Endothelial cell of umbilical vein (primary cell): ENCODE results near the gene PEX10. TPM values are rescaled to one million over a fixed set of nuclear protein-coding genes. Genes with fewer than 3 reads are reported as not detected.

ENCODE experiments used
- BruUV-seq: library from RNA; stranded (reverse); fragments of 400-500 nt; replicated peaks from 2 replicates; lab custom pipeline; 2021; lab: Mats Ljungman, UMichigan
- CTCF ChIA-PET: fragments of 300-600, 350-600 bp; sonication (Branson Sonifier 250); formaldehyde crosslinking; loops from one replicate; lab custom pipeline; 2021; ENCODE audit warnings: antibody characterized with exemption, inconsistent platforms; lab: Charles Lee
- POLR2A ChIA-PET: fragments of 300-600, 350-600 bp; sonication (Branson Sonifier 250); formaldehyde crosslinking; loops from one replicate; lab custom pipeline; 2021; ENCODE audit warnings: antibody characterized with exemption, inconsistent platforms; lab: Charles Lee
- DNase-seq: peaks from one replicate; pipeline ENCODE4 v3.0.0-alpha.2; 2011; ENCODE audit warnings: low read depth, low spot score
- FAIRE-seq: peaks from 2 replicates; lab custom pipeline; 2011; peaks lifted over from hg19 to GRCh38; lab: Jason Lieb, UNC
- H2AFZ ChIP-seq: 2 replicates; pipeline ENCODE4 v1.6.0; 2012; ENCODE audit warnings: low read depth, low read length, control low read depth, inconsistent platforms
- H3K27ac ChIP-seq: 2 replicates; pipeline ENCODE4 v1.5.1; 2011; ENCODE audit warnings: low read depth, mild to moderate bottlenecking, control low read depth, low read length, moderate library complexity; ENCODE audit not compliant: insufficient read depth
- H3K27me3 ChIP-seq, 2 experiments: 2 replicates each; pipeline versions ENCODE4 v1.6.0 to v1.6.1; 2011; ENCODE audit warnings: low read length in 2 of 2, mixed read lengths in 1 of 2; ENCODE audit not compliant: control insufficient read depth in 2 of 2, insufficient read depth in 2 of 2
- H3K36me3 ChIP-seq, 2 experiments: 2 replicates in 1 of 2; 3 replicates in 1 of 2; pipeline ENCODE4 v1.5.1; 2011; ENCODE audit warnings: low read length in 2 of 2, mild to moderate bottlenecking in 1 of 2, moderate library complexity in 1 of 2; ENCODE audit not compliant: control insufficient read depth in 2 of 2, insufficient read depth in 2 of 2; ENCODE audit errors: extremely low read depth in 1 of 2
- H3K4me1 ChIP-seq: 3 replicates; pipeline ENCODE4 v1.5.1; 2011; ENCODE audit warnings: mild to moderate bottlenecking, low read length; ENCODE audit not compliant: control insufficient read depth, insufficient read depth; ENCODE audit errors: extremely low read depth
- H3K4me2 ChIP-seq: 2 replicates; pipeline ENCODE4 v1.6.1; 2011; ENCODE audit warnings: low read length, control low read depth, mixed read lengths; ENCODE audit not compliant: insufficient read depth
- H3K4me3 ChIP-seq, 3 experiments: fragments of 200-600 bp in 1 of 3; sonication (generic), shearing (Covaris generic) in 1 of 3; replicated peaks in 1 of 3; 2 replicates each; pipeline ENCODE4 v1.5.1; 2011 to 2016; ENCODE audit warnings: control low read depth in 3 of 3, low read length in 3 of 3, mild to moderate bottlenecking in 2 of 3, inconsistent platforms in 1 of 3, low read depth in 1 of 3, moderate library complexity in 1 of 3; ENCODE audit not compliant: insufficient read depth in 1 of 3
- H3K79me2 ChIP-seq: 2 replicates; pipeline ENCODE4 v1.6.0; 2012; ENCODE audit warnings: low read length, inconsistent platforms; ENCODE audit not compliant: control insufficient read depth, insufficient read depth
- H3K9ac ChIP-seq: replicated peaks from 2 replicates; pipeline ENCODE3; 2011; ENCODE audit warnings: low read length, control low read depth; ENCODE audit not compliant: insufficient read depth; ENCODE audit errors: extremely low read depth
- H3K9me1 ChIP-seq: replicated peaks from 3 replicates; pipeline ENCODE4 v1.6.0; 2011; ENCODE audit warnings: mild to moderate bottlenecking, low read length; ENCODE audit not compliant: control insufficient read depth, insufficient read depth; ENCODE audit errors: extremely low read depth
- H3K9me3 ChIP-seq: replicated peaks from 2 replicates; pipeline ENCODE4 v1.5.1; 2012; ENCODE audit warnings: low read length, inconsistent platforms; ENCODE audit not compliant: control insufficient read depth, insufficient read depth
- H4K20me1 ChIP-seq: replicated peaks from 2 replicates; pipeline ENCODE3; 2011; ENCODE audit warnings: mild to moderate bottlenecking, low read length; ENCODE audit not compliant: control insufficient read depth, insufficient read depth; ENCODE audit errors: extremely low read depth
- CTCF ChIP-seq, 2 donors: IDR thresholded peaks; 1 replicate in 1 of 2; 2 replicates in 1 of 2; pipeline ENCODE4 v1.5.1; 2011; ENCODE audit warnings: low read length in 2 of 2, mild to moderate bottlenecking in 2 of 2, moderate library complexity in 2 of 2, control low read depth in 1 of 2, inconsistent platforms in 1 of 2, low read depth in 1 of 2; ENCODE audit not compliant: insufficient read depth in 1 of 2; ENCODE audit errors: extremely low read depth in 1 of 2
- EZH2 ChIP-seq: IDR thresholded peaks from 2 replicates; pipeline ENCODE4 v1.6.1; 2012; ENCODE audit warnings: borderline replicate concordance, low read depth, mild to moderate bottlenecking, moderate library complexity, low read length, inconsistent platforms; ENCODE audit not compliant: severe bottlenecking
- FOS ChIP-seq: IDR thresholded peaks from 2 replicates; pipeline ENCODE4 v1.6.1; 2011; ENCODE audit warnings: mild to moderate bottlenecking, low read length, moderate library complexity, borderline replicate concordance; ENCODE audit not compliant: insufficient read depth
- GATA2 ChIP-seq: IDR thresholded peaks from 2 replicates; pipeline ENCODE4 v1.7.0; 2011; ENCODE audit warnings: low read depth, mild to moderate bottlenecking, moderate library complexity, mixed read lengths, low read length; ENCODE audit not compliant: insufficient read length, insufficient read depth
- JUN ChIP-seq: IDR thresholded peaks from 2 replicates; pipeline ENCODE4 v1.6.1; 2011; ENCODE audit warnings: borderline replicate concordance, low read depth; ENCODE audit not compliant: insufficient read length, insufficient read depth
- MYC ChIP-seq: IDR thresholded peaks from one replicate; pipeline ENCODE4 v1.6.1; 2011; ENCODE audit warnings: mild to moderate bottlenecking, low read depth, low read length
- POLR2A ChIP-seq: IDR thresholded peaks from 2 replicates; pipeline ENCODE4 v1.6.1; 2012; ENCODE audit warnings: low read depth, mild to moderate bottlenecking, control low read depth, low read length
- POLR2AphosphoS5 ChIP-seq: IDR thresholded peaks from 2 replicates; pipeline ENCODE4 v1.6.1; 2012; ENCODE audit warnings: low read depth, mild to moderate bottlenecking, control low read depth, low read length, moderate library complexity; ENCODE audit not compliant: insufficient read depth
- dilution Hi-C: fragments of 300-500 bp; cut with MboI; formaldehyde crosslinking; loops from one replicate; pipeline ENCODE4 v1.15.0; 2019; ENCODE audit warnings: low sequenced_read_pairs; ENCODE audit not compliant: extremely low pct_ligation_motif_present
- intact Hi-C: fragments of 100-400 bp; cut with micrococcal nuclease; formaldehyde crosslinking; loops from one replicate; pipeline ENCODE4 v1.10.0; 2022
- polyA plus RNA-seq, 4 experiments: library from polyadenylated mRNA; depleted of rRNA in 3 of 4; stranded (reverse) in 3 of 4; unstranded in 1 of 4; fragments of >200 nt; gene quantifications; 2 replicates each; pipeline versions ENCODE4 v1.2.1 to v1.2.3, GENCODE V29; 2011 to 2012; ENCODE audit warnings: missing spikeins in 1 of 4
- total RNA-seq: library from RNA; stranded (reverse); gene quantifications from 2 replicates; pipeline ENCODE4 v1.2.3, GENCODE V29; 2021
- TF ChIP-seq, protein P1 (sequence below): IDR thresholded peaks from 2 replicates; pipeline ENCODE4 v1.6.1; 2011; ENCODE audit not compliant: insufficient read depth, insufficient read length

Gene PEX10
- total and polyA plus RNA-seq, 2 donors (not counting 3 experiments of a cell fraction or from before 2014, with no cell fraction given): 25.1 to 26.7 TPM

GRCh38 chr1:2393471-2393877, 18.9 kb downstream of the PEX10 start:
- no peaks in the 10 kb centered on the region for H3K9me3 ChIP-seq
- no peaks in the 10 kb centered on the region for H3K9me1 ChIP-seq
- no TSS peak for BruUV-seq
- H3K4me2 ChIP-seq: no peak overlapping the region
- POLR2A ChIA-PET: no interaction called here
- H3K27me3 ChIP-seq: no peaks in the 10 kb centered on the region
- dilution Hi-C loops (no loop called here), intact Hi-C loops (no loop called here)
- no peaks in the 10 kb centered on the region for H4K20me1 ChIP-seq
- peaks cover 37% of the 10 kb centered on the region for H3K79me2 ChIP-seq
- no peak for DNase-seq
- H2AFZ ChIP-seq: no peak overlapping the region
- H3K36me3 ChIP-seq: peaks cover 7 to 28% of the 10 kb centered on the region in 2 experiments
- TF ChIP-seq CTCF (IDR thresholded peaks at IDR 0.05; ENCODE audit: extremely low read depth in 1 of 2, insufficient read depth in 1 of 2, low read depth in 1 of 2, low read length in 2 of 2): no peak
- TF ChIP-seq POLR2A: no peak
- no peak for TF ChIP-seq POLR2AphosphoS5
- TF ChIP-seq, protein P1, sequence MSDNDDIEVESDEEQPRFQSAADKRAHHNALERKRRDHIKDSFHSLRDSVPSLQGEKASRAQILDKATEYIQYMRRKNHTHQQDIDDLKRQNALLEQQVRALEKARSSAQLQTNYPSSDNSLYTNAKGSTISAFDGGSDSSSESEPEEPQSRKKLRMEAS: no peak
- no peak for TF ChIP-seq FOS
- no peak for TF ChIP-seq JUN
- no peak for TF ChIP-seq GATA2
- no peak for TF ChIP-seq EZH2
- no peak for TF ChIP-seq MYC
- H3K27ac ChIP-seq: no peak overlapping the region
- FAIRE-seq: no peak
- H3K9ac ChIP-seq: no peak overlapping the region
- H3K4me1 ChIP-seq: peaks cover 16% of the 10 kb centered on the region
- H3K4me3 ChIP-seq: no peak overlapping the region
- CTCF ChIA-PET: interaction anchor here (1.1 to 2.8 kb wide), 2 partner anchors 12 to 198 kb away, joined by 3 to 36 read pairs; partner anchors contain the start of gene FAAP20
